ENCODE results near the gene IDI2. TPM values are rescaled to one million over a fixed set of nuclear protein-coding genes. Genes with fewer than 3 reads are reported as not detected.

The IDI2 gene
- total and polyA plus RNA-seq, 12 donors: 0.07 to 1.2 (median 0.44) TPM; not detected in 4

- Histone ChIP-seq H3K36me3 (peaks cover 3 to 90% (median 60%) of the 10 kb centered on the region in 9 donors), H3K9me3 (no peaks in the 10 kb centered on the region), H3K4me1 (peaks cover 0 to 5% (median 0%) of the 10 kb centered on the region in 9 donors), H3K27ac (no peak overlapping the region), H3K4me3 (no peak overlapping the region), H3K27me3 (no peaks in the 10 kb centered on the region)
- DNase-seq (no peak), ATAC-seq (no peak)
- 95% methylated on average over 7 of the region's 7 CpGs for WGBS, 2 donors
- intact Hi-C loops (cut with DNase I): no loop called here
- TF ChIP-seq CTCF (IDR thresholded peaks at IDR 0.05): no peak
Measured at GRCh38 chr10:995559-995926, 30.1 kb downstream of the IDI2 start.

- Histone ChIP-seq H3K4me3 (no peak overlapping the region), H3K36me3 (peaks cover 0 to 89% (median 55%) of the 10 kb centered on the region in 9 donors), H3K9me3 (no peaks in the 10 kb centered on the region), H3K27me3 (no peaks in the 10 kb centered on the region), H3K4me1 (peaks cover 0 to 10% (median 4%) of the 10 kb centered on the region in 9 donors), H3K27ac (no peak overlapping the region)
- DNase-seq: no peak
- ATAC-seq: no peak
- intact Hi-C loops (cut with DNase I): no loop called here
- 86 to 91% methylated on average over 6 of the region's 6 CpGs for WGBS, 2 donors
- TF ChIP-seq CTCF (IDR thresholded peaks at IDR 0.05): no peak
Measured at GRCh38 chr10:994836-995558, 30.7 kb downstream of the IDI2 start.

GRCh38 chr10:992871-993270, 32.8 kb downstream of the IDI2 start:
- Histone ChIP-seq H3K4me3 (no peak overlapping the region), H3K36me3 (peaks cover 0 to 68% (median 34%) of the 10 kb centered on the region in 9 donors), H3K27me3 (no peaks in the 10 kb centered on the region), H3K4me1 (peaks cover 4 to 23% (median 17%) of the 10 kb centered on the region in 9 donors), H3K27ac (no peak overlapping the region), H3K9me3 (no peaks in the 10 kb centered on the region)
- intact Hi-C loops (cut with DNase I): no loop called here
- DNase-seq (no peak), ATAC-seq (no peak)
- no peak for TF ChIP-seq CTCF (IDR thresholded peaks at IDR 0.05)

- Histone ChIP-seq H3K9me3 (no peaks in the 10 kb centered on the region), H3K4me3 (no peak overlapping the region), H3K4me1 (peaks cover 5 to 25% (median 19%) of the 10 kb centered on the region in 9 donors), H3K27me3 (no peaks in the 10 kb centered on the region), H3K36me3 (peaks cover 0 to 63% (median 30%) of the 10 kb centered on the region in 9 donors), H3K27ac (no peak overlapping the region)
- DNase-seq: no peak
- TF ChIP-seq CTCF (IDR thresholded peaks at IDR 0.05): no peak
- WGBS, 2 donors: 96 to 98% methylated on average over 6 of the region's 6 CpGs
- ATAC-seq: no peak
- intact Hi-C loops (cut with DNase I): no loop called here
Measured at GRCh38 chr10:992467-992866, 33.2 kb downstream of the IDI2 start.
